Ramos (cell line): Measurements from ENCODE around the gene COL12A1.
"Not testable (repeated sequence)": the region's sequence is repeated elsewhere in the genome, so short reads cannot be mapped to it uniquely, and the experiment has no call there.

Experiments used
- in situ Hi-C: fragments of 300-500 bp; cut with MboI; formaldehyde crosslinking; loops from one replicate; pipeline ENCODE4 v1.14.3; 2022; ENCODE audit warnings: low sequenced_read_pairs; ENCODE audit not compliant: unreplicated experiment

COL12A1 gene

DNA sequence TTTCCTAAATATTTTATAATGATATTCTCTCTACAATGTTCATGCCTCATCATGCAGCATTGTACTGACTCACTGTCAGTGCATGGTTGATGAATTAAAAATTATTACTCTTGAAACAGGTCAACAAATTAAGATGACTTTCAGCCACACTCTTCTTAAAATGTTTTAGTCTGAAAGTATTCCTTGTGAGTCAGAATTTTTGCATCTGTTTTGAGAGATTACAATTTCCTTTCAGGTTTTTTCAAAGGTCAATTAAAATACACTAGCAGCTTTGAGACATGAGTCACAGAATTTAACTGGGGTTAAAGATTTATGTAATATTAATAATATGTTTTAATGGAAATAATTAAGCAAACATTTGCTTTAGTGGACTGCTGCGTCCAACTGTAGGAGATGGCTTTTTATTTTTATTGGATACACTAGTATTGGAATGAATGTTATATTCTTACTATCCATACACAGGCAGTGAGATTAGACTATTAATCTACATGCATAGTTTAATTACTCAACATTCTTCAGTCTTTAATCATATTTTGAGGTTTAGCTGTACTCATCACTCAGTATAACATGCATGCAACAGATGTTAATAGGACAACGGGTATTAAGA lies 9.7 kb downstream of the COL12A1 start:
- in situ Hi-C loops: no loop called here

DNA sequence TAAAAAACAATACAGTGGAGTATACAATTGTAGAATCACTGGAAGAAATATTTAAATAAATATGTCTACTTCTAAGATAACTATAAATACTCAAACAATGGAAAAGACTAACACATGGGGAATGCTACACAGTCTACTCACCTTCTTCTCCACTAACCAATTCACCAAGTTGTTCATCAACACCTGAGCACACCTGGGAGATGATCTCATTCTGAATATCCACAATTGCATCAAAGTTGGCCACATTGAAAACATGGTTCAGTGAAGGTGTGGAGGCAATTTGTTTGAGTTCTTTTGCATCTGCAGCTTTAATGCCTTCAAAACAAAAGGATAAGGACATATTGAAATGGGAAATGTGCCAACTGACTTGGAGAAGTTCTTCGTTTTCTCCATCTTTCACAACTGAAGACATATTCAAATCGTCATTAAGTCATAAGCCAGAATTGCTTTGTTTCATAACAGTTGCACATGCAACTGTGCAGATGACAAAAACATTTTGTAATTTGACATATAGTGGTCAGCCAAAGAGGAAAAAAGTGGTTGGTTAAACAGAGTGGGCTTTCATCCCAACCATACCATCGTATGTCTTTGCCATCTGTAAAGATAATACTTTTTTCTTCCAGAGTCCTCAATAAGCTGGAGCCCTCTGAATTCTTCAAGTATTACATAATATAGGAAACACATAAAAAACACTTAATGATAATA lies 17.5 kb downstream of the COL12A1 start:
- in situ Hi-C loops: no loop called here

DNA sequence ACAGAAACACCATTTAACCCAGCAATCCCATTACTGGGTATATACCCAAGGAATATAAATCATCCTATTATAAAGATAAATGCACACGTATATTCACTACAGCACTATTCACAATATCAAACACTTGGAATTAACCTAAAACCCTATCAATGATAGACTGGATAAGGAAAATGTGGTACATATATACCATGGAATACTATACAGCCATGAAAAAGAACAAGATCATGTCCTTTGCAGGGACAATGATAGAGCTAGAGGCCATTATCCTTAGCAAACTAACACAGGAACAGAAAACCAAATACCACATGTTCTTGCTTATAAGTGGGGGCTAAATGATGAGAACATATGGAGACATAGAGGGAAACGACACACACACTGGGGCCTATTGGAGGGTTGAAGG lies 19.3 kb downstream of the COL12A1 start:
- in situ Hi-C loops: not testable (repeated sequence)

DNA sequence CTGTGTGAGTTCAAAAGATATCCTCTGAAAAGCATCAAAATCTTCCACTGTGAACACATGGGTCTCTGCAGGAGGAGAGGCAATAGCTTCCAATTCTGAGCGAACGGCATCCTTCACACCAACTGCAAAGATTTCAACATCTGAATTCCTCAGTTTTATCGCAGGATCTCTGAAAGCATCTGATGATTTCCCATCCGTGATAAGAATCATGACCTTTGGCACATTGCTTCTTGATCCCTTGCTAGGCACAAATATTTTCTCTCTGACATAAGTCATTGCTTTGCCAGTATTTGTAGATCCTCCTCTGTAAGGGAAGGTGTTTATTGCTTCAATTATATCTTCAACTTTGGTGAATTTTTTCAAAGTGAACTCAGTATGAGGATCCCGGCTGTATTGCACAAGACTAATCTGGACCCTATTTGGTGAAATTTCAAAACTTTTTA lies 22.7 kb downstream of the COL12A1 start:
- in situ Hi-C loops: no loop called here

DNA sequence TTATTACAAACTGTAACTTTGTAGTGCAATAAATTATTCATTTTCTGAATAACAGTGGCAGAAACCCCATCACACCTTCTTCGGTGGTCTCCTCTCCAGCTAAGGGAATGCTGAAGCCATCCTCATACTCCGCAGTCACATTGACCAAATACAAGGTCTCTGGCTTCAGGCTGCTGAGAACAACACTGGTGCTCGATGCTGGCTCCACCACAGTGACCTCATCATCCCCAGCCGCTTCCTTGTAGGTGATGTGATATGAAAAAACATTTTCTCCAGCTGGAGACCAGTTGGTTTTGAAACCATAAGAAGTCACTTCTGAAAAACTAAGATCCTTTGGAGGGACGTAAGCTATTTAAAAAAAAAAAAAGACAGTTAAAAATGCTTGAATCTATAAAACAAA lies 25.0 kb downstream of the COL12A1 start:
- in situ Hi-C loops: no loop called here

DNA sequence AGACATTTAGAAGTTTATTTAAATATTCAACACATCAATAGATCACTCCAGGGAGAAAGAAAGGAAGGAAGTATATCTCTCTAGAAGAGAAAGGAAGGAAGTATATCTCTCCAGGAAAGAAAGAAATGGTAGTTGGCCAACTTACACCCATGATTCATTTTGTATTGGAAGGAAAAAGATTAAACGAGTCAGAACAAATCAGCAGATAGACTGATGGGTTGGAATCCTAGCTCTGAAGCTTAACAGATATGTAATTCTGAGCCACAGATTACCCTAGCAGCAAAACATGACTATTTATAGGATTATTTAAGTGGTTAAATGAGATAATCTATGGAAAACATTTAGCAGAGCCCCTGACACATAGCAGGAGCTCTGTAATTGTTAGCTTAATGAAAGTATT lies 27.1 kb downstream of the COL12A1 start:
- in situ Hi-C loops: no loop called here

DNA sequence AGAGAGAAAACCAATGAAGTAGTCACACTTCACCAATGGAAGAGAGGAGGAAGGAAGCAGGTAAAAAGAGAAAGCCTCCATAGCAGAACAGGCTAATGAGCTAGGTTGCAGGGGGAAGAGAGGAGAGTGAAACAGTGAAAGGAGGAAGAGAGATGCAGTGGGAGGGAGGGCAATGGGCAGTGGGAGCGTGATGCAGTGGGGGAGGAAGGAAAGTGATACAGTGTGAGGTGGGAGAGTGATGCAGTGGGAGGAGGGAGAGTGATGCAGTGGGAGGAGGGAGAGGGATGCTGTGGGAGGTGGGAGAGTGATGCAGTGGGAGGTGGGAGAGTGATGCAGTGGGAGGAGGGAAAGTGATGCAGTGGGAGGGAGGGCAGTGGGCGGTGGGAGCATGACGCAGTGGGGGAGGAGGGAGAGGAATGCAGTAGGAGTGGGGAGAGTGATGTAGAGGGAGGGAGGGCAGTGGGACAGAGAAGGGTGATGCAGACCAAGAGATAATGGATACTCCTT lies 29.7 kb downstream of the COL12A1 start:
- in situ Hi-C loops: no loop called here

DNA sequence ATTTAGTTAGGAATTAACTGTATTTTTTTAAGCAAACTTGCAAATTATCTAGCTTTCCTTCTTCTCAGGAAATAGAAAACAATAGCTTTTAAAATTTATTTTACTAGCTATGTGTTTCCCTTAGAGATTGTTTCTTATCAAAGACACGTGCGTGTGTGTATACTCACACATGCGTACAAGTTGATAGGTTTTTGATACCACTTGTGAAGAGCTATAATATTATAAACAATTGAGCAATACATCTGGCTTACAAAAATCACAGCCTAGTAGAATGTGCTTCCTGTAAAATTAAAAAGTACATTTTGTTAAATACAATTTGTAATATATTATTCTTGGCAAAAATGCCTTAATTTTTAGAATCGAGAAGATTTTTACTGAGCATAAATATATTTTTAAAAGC lies 33.9 kb downstream of the COL12A1 start:
- in situ Hi-C loops: no loop called here

DNA sequence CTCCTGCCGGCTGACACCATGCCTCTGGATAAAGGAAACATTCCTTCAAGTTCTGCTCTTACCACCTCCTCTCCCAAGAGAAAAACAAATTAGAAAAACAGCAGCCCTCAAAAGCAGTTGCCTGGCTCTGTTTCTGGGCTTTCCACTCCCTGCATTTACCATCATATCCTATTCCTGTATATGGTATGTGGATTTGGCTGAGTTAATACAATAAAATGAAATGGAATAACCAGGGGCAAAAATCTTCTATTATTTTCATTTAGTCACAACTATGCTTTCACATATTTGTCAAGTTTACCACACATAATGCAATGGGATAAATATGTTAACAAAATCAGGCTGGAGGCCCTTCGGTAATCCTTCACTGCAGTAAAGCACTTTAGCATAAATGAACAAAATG lies 34.3 kb downstream of the COL12A1 start:
- in situ Hi-C loops: no loop called here

DNA sequence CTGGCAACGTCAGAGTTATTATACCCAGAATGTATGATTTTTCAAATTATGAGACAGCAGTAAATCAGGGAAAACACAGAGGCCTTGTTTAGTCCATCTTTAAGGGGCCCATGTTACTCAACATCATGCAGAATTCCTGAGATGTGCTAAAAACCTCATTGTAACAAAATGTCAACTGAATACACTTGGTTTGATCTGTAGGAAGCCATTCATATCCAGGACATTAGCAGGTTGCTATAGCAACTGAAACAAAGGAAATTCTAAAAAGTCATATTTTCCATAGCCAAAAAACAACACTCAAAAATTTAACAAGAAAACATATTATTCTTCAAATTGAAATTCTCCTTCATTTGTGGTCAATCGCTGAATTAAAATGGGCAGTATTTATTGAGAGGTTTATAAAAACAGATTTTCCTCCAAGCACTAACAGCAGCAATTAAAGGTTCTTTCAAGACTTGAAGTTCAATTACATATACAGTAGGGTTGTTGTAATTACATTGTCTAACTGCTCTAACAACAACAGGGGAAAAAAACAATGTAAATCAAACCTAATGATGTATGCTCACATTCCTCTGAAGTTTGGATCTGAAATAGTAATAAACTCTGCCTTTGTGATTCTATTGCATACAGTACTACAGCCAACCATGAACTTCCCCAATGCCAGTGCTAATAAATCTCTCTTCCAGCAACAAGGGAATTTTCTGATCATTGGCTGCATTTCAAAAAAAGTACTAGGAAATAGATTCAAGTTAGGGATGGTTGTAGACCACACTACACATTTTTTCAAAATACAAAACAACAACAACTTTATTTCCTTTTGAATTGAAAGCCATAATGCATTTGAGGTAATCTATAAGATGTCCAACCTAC lies 34.9 kb downstream of the COL12A1 start:
- in situ Hi-C loops: no loop called here

DNA sequence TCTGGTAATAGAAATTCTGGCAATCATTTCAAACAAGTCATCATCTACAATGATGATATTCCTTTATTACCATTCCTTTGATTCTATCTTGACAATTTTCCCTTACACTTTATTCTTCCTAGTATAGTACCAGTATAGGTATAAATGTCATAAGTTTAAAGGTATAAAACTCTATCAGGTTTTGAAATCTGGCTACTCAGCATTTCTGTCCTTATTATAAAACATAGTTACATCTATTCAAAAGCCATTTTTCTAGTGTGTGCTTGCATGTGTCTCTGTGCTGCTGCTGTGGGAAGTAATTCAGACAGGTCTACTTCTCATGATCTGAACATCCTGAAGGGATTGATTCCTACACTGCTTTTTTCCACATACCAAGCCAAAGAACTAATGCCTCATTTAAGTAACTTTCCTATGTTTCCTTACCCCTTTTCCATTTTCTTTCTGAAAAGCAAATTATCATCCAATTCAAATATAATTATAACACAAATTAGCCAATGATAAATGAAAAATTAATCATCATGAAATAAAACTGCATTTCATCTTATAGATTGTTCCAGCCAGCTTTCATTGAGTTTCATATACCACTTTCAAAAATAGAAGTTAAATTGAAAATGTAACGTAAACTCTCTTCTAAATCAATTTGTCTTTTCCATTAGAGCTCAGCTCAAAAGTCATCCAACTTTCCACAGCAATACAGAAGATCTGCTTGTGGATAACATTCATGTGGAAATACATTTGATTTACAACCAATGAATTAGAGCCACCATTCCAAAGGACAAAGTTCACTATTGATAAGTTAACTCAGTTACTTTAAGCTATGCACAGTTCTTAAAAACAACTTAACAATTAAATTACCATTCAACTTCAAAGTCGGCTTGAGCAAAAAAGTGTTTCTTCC lies 35.9 kb downstream of the COL12A1 start:
- in situ Hi-C loops: no loop called here

DNA sequence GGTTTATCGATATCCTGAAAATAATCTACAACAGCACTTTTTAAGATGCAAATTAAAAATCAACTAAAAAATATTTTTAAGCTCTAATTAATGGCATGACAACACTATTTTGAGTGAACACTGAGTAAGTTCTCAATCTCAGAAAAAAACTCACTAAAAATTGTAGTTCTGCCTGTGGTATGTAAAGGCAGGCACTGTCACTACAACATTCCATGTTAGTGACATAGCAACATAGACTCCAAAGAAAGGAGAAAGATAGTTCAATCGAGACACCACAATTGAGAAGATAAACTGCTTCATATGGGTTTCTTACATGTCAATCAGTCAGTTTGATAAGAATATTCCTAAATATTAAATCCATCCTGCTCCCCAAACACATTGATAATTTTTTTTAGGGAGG lies 38.0 kb downstream of the COL12A1 start:
- in situ Hi-C loops: no loop called here

DNA sequence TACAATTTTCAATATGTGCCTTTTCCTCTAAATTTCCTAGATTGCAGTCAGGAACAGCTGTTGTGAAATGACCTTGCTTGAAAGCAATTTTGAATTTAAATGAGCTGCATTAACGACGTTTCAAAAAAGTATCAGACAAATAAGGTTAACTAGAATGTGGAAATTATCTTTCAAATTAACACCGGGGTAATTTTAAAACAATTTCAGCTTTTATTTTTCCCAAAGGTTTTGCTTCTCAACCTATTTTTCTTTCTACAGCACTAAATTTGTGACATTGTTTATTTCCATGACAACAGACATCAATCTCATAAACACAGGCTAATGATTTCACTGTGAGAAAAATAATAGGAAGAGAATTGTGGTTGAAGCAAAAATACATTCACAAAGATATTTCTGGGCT lies 38.5 kb downstream of the COL12A1 start:
- in situ Hi-C loops: no loop called here

DNA sequence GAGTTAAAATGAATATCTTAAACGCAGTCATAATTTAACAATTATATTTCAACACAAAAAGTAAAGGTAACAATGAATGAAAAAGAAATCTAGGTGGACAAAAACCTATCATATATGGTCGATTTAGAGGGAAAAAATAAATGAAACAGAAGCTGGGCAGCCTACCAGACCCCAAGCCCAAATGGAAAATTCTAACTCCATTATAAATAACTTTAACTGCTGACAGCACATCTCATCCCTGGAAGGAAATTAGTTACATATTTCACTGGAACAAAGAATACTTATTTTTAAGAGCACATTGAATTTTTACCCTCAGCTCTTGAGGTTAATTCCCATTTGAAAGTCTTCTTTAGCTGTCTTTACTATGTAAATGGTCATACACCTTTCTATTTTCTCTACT lies 39.1 kb downstream of the COL12A1 start:
- in situ Hi-C loops: no loop called here

DNA sequence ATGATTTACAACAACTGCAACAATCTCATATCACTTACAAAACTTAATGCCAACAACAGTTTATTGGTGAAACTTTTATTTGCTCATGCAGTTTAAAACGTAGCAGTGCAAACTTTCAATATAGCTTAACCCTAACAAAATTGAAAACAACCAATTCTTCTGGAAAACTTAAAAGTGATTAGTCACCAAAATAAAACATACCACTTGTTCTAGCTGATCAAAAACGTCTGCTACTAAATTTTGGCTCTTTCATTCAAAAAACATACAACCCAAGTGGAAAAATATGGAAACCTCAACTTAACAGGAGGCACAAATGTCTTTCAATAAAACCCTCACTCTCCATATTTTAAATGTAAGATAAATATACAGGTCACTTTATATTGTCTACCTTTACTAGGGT lies 39.6 kb downstream of the COL12A1 start:
- in situ Hi-C loops: no loop called here

DNA sequence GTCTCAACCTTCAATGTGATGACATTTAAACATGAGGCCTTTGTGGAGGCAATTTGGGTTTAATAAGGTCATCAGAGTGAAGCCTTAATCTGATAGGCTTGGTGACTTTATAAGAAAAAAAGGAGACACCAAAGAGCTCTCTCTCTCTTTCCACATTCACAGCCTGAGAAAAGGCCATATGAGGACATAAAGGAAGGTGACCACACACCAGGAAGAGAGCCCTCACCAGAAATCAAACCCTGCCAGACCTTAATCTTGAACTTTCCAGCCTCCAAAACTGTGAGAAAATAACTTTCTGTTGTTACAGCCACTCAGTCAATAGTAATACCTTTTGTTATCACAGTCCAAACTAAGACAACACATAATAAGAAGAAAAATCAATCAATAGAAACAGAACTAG lies 47.7 kb downstream of the COL12A1 start:
- in situ Hi-C loops: no loop called here

DNA sequence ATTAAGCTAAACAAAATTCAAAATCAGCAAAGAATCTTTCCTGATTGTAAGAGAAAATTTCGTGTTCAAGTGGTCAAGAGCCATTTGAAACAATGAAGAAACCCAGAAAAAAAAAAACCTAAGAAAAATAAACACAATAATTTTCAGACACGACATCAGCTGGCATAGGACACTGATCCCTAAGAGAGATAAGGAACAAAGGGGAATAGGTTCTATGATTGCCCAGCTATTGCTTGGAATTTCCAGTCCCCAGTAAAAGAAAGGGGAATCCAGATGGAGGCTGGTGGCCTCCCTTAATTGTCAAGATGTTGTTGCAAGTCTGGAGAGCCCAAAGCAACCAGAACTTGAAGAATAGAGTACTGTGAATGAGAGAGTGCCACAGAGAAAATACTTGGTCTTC lies 48.5 kb downstream of the COL12A1 start:
- in situ Hi-C loops: no loop called here

DNA sequence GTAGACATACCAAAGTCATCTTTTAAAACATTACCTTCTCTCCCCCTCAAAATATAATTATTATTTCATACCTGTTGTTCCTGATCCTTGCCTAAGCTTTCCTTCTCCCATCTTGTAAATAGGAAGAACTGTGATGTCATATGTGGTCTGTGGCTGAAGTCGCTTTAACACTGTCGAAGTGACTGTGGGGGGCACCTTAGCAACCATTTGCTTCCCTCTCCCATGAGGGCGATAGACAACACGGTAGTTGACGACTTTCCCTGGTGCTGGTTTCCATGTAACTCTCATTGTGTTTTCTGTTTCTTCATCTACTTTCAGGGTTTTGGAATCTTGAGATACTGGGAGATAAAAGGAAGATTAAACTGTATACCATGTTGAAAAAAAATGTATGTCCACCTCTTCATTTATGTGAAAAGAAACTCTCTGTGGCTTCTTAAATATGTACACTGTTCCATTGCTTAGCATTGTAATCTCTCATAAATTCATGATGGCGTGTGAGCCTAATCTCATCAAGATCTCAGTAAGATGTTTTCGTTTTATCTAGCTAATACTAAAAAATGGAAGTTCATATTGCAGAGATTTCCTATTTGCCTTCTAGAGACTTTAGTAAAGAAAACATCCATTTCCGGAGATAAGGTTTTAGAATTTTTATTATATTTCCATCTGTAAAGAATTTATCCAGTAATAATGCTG lies 49.5 kb downstream of the COL12A1 start:
- in situ Hi-C loops: no loop called here

DNA sequence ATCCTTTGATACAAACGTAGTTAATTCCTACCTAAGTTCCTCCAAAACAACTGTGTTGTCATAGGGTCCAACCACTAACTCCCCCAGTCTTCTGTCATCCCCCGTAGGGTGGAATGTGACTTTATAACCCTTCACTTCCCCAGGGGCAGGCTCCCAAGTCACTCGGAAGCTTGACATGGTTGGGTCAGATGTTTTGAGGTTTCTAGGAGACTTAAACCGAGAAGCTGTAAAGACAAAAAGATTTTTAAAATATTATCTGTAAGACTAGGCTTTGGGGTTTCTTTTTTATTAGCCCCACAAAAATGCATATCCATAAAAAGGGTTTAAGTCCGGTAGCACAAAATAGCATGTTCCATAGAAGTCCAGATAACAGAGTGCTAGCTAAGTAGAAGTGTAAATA lies 50.2 kb downstream of the COL12A1 start:
- in situ Hi-C loops: no loop called here

DNA sequence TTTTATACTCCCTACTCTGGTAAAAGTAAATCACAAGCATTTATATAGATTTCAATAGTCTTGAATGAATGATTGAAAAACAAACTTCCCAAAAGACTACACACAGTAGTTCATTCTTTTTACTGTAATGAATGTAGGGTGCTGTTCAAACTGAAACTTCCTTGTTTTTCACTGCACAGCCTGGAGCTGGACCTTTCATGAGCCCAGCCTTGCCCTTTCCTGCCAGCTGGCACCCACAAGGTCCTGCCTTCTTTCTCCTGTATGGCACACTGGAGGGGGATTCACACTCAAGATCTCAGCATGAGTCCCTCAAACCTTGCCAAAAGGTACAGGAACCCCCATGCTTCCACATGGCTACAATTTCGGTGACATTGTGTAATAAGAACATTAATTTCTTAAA lies 50.9 kb downstream of the COL12A1 start:
- in situ Hi-C loops: no loop called here
